Ascending aorta (tissue), 2 donors: ENCODE results near the gene CDK1. TPM values are rescaled to one million over a fixed set of nuclear protein-coding genes. Genes with fewer than 3 reads are reported as not detected.

Source experiments
- DNase-seq, 2 donors: peaks; one replicate each; pipeline ENCODE4 v3.0.0-alpha.2; 2019; ENCODE audit warnings: low spot score in 2 of 2
- H3K27ac ChIP-seq, 2 donors: fragments of 200-600 bp; sonication (generic); one replicate each; pipeline ENCODE4 v1.5.1; 2016 to 2017; ENCODE audit warnings: mild to moderate bottlenecking in 1 of 2
- H3K27me3 ChIP-seq: fragments of 200-600 bp; sonication (generic); one replicate; pipeline ENCODE4 v1.5.1; 2017
- H3K36me3 ChIP-seq, 2 donors: fragments of 200-600 bp; sonication (generic); one replicate each; pipeline ENCODE4 v1.5.1; 2016
- H3K4me1 ChIP-seq, 2 donors: fragments of 200-600 bp; sonication (generic); one replicate each; pipeline ENCODE4 v1.5.1; 2016 to 2017; ENCODE audit warnings: mild to moderate bottlenecking in 1 of 2
- H3K4me3 ChIP-seq, 2 donors: fragments of 200-600 bp; sonication (generic); one replicate each; pipeline ENCODE4 v1.5.1; 2016 to 2017; ENCODE audit warnings: mild to moderate bottlenecking in 1 of 2
- H3K9me3 ChIP-seq, 2 donors: fragments of 200-600 bp; sonication (generic); one replicate each; pipeline ENCODE4 v1.5.1; 2016
- CTCF ChIP-seq, 3 experiments: fragments of 200-600 bp in 2 of 3; fragments of 450-650 bp in 1 of 3; sonication (generic) in 2 of 3; IDR thresholded peaks; one replicate each; pipeline ENCODE4 v1.5.1; 2016 to 2019; ENCODE audit warnings: antibody characterized with exemption in 3 of 3, mild to moderate bottlenecking in 1 of 3, moderate library complexity in 1 of 3
- intact Hi-C: fragments of 100-400 bp; cut with DNase I; formaldehyde crosslinking; loops from one replicate; pipeline ENCODE4 v1.15.1; 2023
- total RNA-seq: library from RNA; depleted of rRNA; stranded (reverse); fragments of >200 nt; gene quantifications from one replicate; pipeline ENCODE4 v1.1.0, GENCODE V29; 2016

CDK1 gene
- total RNA-seq, 1 donor from 2014 or later: not detected

GRCh38 chr10:60794953-60795352 lies 16.7 kb downstream of the CDK1 start:
- no peak overlapping the region for H3K4me3 ChIP-seq
- no peak overlapping the region for H3K27ac ChIP-seq
- no peak for DNase-seq
- intact Hi-C loops: no loop called here
- TF ChIP-seq CTCF (IDR thresholded peaks at IDR 0.05): no peak
- H3K9me3 ChIP-seq: no peaks in the 10 kb centered on the region
- H3K36me3 ChIP-seq: no peaks in the 10 kb centered on the region
- no peaks in the 10 kb centered on the region for H3K4me1 ChIP-seq
- H3K27me3 ChIP-seq: no peaks in the 10 kb centered on the region

GRCh38 chr10:60795465-60796202 lies 17.4 kb downstream of the CDK1 start:
- Histone ChIP-seq H3K9me3 (no peaks in the 10 kb centered on the region), H3K27me3 (no peaks in the 10 kb centered on the region), H3K36me3 (no peaks in the 10 kb centered on the region), H3K27ac (no peak overlapping the region), H3K4me1 (no peaks in the 10 kb centered on the region), H3K4me3 (no peak overlapping the region)
- no peak for DNase-seq
- TF ChIP-seq CTCF (IDR thresholded peaks at IDR 0.05): no peak
- intact Hi-C loops: no loop called here

- H3K4me1 ChIP-seq: no peaks in the 10 kb centered on the region
- H3K27me3 ChIP-seq: no peaks in the 10 kb centered on the region
- no peaks in the 10 kb centered on the region for H3K36me3 ChIP-seq
- DNase-seq: no peak
- intact Hi-C loops: no loop called here
- H3K4me3 ChIP-seq: no peak overlapping the region
- no peaks in the 10 kb centered on the region for H3K9me3 ChIP-seq
- no peak overlapping the region for H3K27ac ChIP-seq
- TF ChIP-seq CTCF (IDR thresholded peaks at IDR 0.05): no peak
These were observed 18.2 kb downstream of the CDK1 start for GRCh38 chr10:60796481-60796880.

GRCh38 chr10:60797200-60797599 lies 18.9 kb downstream of the CDK1 start:
- Histone ChIP-seq H3K36me3 (no peaks in the 10 kb centered on the region), H3K4me3 (no peak overlapping the region), H3K4me1 (no peaks in the 10 kb centered on the region), H3K27me3 (no peaks in the 10 kb centered on the region), H3K27ac (no peak overlapping the region), H3K9me3 (no peaks in the 10 kb centered on the region)
- DNase-seq: no peak
- intact Hi-C loops: no loop called here
- no peak for TF ChIP-seq CTCF (IDR thresholded peaks at IDR 0.05)

GRCh38 chr10:60798031-60798430 lies 19.8 kb downstream of the CDK1 start:
- no peak for TF ChIP-seq CTCF (IDR thresholded peaks at IDR 0.05)
- no peak for DNase-seq
- intact Hi-C loops: no loop called here
- no peaks in the 10 kb centered on the region for H3K4me1 ChIP-seq
- H3K4me3 ChIP-seq: no peak overlapping the region
- no peak overlapping the region for H3K27ac ChIP-seq
- no peaks in the 10 kb centered on the region for H3K36me3 ChIP-seq
- no peaks in the 10 kb centered on the region for H3K9me3 ChIP-seq
- no peaks in the 10 kb centered on the region for H3K27me3 ChIP-seq

GRCh38 chr10:60798870-60799269 lies 20.6 kb downstream of the CDK1 start:
- no peak for TF ChIP-seq CTCF (IDR thresholded peaks at IDR 0.05)
- no peaks in the 10 kb centered on the region for H3K9me3 ChIP-seq
- no peak overlapping the region for H3K27ac ChIP-seq
- H3K4me1 ChIP-seq: no peaks in the 10 kb centered on the region
- DNase-seq: no peak
- no peaks in the 10 kb centered on the region for H3K36me3 ChIP-seq
- no peak overlapping the region for H3K4me3 ChIP-seq
- H3K27me3 ChIP-seq: no peaks in the 10 kb centered on the region
- intact Hi-C loops: no loop called here
